Activated gamma-delta T cell (primary cell): ENCODE data around the gene VEGFC.

Experiments used
- DNase-seq: peaks from one replicate; lab custom pipeline; 2025; lab: John Stamatoyannopoulos, UW

VEGFC gene

DNA sequence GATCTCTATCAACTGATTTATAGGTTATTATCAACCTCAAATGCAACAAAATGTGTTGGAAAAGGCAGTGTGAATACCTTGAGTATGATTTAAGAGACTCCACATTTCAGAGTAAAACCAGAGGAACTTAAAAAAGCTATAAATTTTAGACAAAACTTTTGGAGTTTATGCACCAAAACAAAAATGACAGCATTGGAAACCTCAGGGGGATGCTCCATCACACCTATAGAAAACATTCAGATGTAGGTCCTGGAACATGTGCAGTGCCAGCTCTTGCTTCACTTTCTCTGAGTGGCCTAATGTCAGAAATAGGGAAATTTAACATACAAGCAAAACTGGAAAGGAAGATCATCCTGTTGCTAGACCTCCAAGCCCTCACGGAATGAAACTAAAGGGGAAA, 5.8 kb upstream of the VEGFC start:
- DNase-seq, result no peak

DNA sequence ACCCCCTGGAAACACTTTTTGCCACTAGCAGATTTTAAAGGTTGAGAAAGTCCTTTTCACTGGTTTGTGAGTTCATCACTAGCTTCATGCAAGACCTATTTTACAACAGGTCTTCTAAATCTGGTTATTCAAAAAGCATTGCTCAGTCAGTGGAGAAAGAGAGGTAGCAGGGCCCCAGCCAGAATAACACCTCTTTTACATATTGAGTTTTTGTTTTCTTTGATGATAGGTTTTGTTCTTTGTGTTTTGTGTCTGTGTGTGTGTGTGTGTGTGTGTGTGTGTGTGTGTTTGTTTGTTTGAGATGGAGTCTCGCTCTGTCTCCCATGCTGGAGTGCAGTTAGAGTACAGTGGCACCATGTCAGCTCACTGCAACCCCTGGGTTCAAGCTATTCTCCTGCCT, 2.7 kb upstream of the VEGFC start:
- no peak for DNase-seq

DNA sequence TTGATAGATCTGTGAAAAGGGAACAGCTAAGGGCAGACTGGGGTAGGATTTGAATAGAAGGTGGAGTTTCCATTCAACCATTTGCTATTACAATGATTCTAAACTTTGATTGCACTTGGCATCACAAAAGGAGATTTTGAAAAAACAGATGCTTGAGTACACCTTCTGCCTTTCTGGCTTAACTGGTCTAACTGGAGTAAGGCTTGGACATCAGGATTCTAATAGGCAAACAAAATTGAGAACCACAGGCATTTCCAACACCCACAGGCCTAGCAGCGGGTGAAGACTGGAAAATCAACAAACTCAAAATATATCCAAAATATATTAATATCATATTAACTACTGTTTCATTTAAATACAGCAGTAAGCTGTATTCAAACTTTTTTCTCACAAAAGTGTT, 1.9 kb upstream of the VEGFC start:
- no peak for DNase-seq

DNA sequence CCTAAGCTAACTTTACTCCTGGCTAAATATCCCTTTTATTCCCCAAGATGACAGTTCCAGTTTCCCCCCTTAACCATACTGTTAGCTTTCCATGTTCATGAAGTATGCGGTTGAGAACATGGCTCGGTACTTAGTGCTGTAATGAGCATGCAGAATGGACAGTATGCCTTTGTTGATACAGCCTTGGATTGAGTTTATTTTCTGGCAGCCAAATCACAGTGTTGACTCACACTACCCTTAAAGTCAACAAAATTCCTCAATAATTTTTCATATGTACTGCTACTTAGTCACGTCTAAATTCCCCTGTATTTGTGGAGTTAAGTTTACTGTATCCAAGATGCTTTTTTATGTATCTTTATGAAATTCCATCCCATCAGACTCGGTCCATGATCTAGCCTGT, 1.4 kb upstream of the VEGFC start:
- no peak for DNase-seq

DNA sequence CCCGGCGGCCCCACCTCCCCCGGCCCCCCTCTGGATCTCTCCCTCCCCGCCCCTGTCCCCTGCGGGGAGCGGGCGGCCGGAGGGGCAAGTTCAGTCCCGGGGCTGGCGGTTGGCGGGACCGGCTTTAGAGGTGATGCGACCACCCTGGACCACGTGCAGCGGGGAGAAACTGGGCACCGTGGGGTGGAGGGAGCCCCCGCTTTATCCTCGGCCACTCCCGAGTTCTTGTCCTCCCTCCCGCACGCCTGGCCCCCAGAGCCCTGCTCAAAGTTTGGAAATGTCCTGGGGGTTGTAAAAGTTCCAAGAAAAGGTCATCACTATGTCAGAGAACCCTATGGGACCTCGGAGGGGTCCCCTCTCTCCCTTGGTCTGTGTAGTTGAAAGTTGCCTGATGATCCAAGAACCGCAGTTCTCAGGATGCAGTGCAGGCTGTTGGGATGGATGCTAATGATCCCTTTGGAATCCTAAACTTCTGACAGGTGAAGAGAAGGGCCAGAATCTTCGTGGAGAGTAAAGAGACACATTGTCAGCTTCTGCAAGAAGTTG, 411 bp upstream of the VEGFC start:
- peak; percentile 1 for DNase-seq

DNA sequence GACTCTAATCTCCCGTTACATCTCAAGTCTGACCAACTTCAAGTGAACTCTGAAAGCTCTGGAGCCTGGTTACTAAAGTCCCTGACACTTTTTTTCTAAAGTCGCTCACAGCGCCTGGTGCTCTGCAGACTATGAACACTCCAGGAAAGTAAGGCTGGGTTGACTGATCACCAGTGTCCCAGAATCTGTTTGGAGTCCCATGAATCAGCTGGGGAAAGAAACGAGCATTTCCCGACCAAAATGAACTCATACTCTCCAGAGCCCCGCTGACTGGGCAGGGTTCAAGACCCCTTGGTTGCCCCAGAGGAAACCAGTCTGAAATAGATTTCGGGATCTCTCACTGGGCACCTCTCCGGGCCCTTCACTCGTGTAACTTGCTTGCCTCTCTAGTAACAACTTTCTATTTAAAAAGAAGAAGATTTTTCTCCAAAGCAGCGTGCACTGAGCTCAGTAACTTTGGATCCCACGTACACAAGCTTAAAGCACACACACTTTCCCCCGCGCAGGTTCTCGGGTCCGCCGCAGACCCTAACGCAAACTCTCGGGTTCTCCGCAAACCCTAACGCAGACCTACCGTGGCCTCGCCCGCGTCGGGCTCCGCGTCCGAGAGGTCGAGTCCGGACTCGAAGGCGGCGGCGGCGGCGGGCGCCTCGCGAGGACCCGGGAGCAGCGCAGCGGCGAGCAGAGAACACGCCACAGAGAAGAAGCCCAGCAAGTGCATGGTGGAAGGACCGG, 964 bp downstream of the VEGFC start:
- no peak for DNase-seq

DNA sequence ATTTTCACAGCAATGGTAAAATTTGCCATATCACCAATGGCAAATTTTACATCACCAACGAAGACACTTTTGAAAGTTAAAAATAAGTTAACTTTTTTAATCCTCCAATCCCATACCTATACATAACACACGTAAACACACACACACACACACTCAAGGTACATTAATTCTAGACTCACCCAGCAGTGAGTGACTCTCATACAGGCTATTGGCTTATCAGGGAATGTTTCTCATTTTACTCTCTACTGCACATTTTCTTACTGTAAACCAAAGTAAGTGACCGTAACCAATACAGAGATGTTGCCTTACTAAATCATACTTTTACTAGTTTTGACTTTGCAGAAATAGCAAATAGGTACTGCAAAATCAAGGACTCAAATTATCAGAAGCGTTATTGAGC, 2.3 kb downstream of the VEGFC start:
- DNase-seq, result no peak

DNA sequence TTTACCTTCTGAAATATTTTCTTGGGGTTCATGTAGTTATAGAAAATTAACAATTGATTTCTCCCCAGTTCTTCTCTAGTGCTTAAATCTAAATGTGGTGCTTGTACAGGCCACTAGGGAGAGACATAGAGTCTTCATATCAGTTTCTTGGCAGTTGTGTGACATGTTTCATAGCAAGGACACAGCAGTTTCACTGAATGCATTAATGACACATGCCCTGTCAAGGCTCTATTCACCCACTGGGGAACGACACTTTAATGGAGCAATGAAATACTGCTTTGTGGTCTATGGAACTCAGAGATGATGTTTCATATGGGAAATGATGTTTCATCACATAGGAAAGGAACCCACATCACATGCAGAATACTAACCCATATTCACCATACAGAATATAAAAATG, 2.8 kb downstream of the VEGFC start:
- no peak for DNase-seq

DNA sequence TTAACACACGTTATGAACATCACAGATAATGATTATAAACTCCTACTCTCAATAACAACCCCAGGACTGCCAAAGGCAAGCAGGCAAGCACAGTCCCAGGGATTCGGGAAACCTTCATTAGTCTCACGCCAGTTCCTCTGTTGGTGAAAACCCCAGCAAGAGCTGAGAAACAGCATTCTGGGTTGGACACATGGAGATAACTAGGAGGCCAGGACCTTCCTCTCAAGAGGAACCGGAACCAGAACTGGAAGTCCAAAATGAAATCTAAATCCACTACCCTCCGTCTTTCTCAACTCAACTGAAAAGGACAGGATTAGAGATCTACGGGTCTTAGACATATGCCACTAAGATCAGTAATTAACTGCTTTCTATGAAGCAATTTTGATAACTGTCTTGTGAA, 3.8 kb downstream of the VEGFC start:
- no peak for DNase-seq

DNA sequence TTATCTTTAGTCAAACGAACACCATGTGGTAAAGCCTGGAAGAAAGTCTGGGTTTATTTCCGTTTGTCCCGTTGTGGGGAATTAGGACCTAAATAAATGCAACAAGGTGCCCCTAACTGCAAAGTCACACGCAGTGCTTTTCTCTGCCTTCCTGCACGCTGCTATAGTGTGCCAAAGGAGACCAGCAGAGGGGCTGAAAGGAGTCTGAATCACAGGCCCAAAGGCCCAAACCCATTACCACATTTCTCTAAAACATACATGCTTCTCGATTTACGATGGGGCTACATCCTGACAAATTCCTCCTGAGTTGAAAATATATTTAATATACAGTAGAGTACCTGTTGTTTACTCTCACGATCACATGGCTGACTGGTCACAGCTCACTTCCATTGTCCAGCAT, 4.5 kb downstream of the VEGFC start:
- no peak for DNase-seq

DNA sequence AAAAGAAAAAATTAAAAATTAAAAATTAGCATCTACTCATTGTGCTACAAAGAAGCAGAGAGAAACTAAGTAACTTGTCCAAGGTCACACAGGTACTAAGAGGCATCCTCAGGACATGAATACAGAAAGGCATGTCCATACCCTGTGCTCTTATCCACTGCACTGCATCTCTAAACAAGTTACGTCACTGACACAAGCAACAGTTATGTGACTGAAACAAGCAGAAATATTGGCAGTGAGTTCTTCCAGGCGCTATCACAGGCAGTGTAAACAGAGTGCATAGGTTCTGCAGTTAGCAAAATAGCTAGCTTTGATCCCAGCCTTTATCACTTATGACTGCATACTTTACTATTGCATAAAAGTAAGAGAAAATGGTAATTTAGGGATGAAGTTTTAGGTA, 7.9 kb downstream of the VEGFC start:
- DNase-seq, result no peak

DNA sequence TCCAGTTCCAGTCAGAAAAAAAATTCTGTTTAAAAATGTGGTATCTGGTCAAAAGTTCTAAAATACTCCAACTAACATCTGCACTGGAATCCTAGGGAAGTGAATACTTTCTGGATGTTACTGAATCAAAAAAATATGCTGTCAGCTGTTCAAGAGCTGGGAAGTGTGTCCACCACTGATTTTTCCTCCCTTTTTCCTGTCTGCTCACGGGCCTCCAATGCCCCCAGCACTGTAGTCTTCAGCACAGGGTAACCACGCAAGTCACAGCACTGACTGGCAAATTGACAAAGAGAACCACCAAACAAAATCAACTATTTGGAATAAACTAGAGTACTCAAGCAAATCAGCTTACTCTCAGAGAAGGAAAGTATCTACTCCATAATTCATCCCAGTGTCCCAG, 9.9 kb downstream of the VEGFC start:
- DNase-seq, result no peak

DNA sequence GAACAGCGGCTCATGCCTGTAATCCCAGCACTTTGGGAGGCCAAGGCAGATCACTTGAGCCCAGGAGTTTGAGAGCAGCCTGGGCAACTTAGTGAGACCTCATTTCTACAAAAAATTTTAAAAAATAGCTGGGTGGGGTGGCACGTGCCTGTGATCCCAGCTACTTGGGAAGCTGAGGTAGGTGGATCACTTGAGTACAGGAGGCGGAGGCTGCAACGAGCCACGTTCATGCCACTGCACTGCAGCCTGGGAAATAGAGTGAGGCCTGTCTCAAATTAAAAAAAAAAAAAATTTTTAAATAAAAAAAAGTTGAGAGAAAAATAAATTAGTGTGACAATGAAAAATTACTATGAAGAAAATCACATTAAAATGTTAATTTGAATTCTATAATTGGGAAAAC, 10.5 kb downstream of the VEGFC start:
- no peak for DNase-seq

DNA sequence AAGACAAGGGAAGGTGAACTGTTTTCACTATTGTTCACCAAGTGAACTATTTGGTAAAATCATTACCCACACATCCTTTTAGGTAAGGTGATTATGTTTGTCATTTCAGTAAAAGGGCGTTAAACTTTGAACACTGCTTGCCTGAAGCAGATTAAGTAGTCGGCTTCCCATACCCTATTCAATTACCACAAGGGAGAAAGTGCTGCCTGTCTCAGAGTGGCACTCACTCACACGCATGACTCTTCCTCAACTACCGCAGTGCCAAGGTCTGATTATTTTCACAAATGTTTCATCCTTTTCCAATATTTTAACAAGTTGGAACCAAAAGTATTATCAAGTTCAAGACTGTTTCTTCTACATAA, 11.0 kb downstream of the VEGFC start:
- no peak for DNase-seq

DNA sequence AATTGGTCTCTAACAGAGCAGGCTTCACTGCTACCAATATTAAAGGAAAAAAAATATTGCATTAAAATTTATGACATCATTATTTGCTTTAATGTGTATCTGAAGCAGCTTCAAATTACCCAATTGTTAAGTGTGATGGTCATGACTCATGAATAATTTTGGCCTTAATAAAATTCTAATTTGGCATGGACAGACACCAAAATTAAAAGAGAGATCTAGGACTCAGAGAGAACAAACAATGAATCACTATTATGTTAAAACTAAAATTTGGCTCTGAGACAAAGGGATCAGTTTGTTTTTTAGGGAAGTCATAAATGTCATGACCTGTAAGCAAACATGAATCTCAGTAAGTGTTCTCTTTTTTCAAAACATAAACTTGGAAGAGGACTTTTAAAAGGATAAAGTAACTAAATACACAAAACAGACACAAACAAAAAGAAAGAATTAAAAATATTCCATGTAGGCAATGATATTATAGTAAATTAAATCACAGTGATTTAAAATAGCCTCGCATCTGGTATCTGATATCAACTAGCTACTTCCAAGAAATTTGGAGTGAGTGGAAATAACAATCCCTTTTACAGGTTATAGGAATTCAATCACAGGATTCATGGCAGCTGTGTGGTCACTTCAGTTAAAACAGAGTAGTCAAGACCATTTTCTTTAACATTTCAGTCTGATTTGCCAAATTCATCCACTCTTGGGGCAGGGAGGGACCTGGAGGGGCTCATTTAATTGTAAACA, 11.6 kb downstream of the VEGFC start:
- DNase-seq, result no peak

DNA sequence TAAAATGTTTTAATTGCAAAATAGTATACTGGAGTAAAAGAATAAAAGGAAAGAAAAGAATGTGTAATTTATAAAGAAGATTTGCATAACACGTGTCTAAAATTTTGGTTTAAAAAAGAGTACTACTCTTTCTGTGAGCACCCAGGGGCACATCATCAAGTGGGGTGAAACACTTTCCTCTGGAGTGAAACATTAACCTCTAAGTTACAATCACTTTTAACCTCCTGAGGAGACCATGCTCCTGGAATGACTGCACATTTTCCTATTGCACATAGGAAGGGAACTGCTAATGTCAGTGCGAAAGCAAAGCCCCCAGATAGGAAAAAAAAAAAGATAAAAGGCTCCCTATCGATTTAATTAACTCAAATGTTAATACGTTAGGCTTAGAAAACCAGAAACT, 13.3 kb downstream of the VEGFC start:
- DNase-seq, result no peak

DNA sequence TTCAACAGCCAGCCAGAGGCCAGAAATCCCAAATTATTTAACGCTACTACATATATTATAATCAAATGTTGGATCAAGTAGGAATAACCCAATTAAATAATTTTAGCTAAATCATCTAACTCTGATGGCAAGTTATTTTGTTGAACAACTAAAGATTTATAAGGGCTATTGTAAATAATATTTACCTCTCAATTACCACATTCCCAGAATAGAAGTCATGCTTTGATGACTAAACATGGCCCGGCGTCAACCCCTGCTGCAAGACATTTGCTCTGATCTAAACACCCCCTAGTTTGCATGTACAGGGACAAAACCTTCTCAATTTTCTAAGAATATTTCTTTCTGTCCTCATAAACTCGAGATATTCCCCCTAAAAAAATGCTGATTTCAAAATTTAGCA, 14.2 kb downstream of the VEGFC start:
- DNase-seq, result no peak

DNA sequence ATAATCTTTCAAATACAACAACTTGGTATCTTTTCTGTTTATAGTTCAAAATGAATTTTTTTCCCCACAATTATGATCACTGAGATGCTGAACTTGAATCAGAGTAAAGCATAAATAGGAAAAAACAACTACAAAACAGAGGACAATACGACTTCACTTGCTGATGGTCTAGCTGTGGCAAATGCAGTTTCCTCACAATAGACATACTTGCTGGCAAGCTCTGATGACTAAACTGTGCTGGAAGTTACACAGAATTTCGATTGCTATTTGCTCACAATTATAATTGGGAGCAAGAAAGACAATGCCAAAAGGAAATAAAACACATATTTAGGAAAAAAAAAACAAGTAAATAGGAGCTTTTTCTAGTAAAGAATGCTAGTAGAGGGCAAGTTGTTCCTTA, 14.7 kb downstream of the VEGFC start:
- DNase-seq, result no peak

DNA sequence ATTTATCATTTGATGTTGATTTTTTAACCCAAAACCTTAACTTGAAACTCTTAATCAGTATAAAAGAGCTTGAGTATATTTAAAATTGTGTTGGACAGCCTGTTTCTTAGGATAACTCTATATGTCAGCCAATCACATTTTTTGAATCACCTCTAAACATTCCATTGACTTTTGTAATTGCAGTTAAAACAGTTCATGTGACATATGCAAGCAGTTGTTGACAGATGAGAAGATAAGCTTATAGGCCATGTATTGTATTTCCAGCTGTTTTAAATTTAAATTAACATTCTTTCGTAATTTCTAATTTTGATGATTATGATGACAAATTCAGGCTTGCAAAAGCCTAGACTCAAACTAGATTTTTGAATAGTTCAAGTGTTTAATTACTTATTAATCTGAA, 17.4 kb downstream of the VEGFC start:
- no peak for DNase-seq

DNA sequence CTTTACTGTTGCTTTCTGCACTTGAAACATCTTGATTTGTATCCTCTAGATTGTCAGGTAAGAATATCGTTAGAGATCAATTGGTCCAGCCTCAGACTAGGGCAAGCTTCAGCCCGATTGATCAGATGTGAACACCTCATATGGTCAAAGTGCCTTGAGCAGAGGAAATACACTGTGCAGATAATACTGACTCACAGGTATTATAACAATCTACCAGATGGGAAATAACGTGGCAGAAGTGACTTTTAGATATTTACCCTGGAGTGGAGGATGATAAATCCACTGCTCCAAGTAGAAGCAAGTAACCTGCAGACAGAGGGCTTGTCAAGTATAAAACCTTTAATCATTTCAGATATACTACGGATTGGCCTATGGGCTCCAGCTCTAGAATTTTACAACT, 17.9 kb downstream of the VEGFC start:
- no peak for DNase-seq

DNA sequence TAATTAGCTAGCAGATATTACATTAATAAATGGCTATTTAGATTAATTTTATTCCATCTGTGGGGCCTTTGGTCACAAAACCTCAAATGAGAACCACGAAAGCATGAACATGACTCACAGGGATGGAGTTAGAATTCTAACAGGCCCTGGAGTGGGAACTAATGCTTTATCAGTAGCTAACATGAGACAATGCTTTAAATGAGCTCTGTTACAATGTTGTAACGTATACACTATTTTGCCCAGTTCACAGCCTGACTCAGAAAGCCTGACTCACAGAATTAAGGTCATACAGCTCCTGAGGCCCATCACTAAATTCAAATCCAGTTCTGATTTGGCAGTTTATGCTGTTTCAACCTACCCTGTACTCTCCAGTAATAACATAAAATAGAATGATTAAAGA, 23.2 kb downstream of the VEGFC start:
- DNase-seq, result no peak

DNA sequence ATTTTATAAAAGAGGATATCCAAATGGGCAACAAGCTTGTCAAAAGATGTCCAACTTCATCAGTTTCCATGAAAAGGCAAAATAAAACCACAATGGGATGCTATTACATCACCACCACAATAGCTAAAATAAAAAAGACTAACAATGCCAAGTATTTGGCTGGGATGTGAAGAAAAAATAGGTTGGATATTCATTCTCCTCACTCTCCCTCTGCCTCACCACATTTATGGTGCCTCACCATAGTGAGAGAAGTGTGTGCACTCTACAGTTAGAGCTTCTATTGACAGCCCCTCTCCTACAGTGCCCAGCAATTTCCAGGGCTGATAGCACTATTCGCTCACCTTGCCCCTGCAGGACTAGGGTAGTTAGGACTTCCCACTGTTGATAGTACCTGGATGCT, 25.5 kb downstream of the VEGFC start:
- DNase-seq, result no peak

DNA sequence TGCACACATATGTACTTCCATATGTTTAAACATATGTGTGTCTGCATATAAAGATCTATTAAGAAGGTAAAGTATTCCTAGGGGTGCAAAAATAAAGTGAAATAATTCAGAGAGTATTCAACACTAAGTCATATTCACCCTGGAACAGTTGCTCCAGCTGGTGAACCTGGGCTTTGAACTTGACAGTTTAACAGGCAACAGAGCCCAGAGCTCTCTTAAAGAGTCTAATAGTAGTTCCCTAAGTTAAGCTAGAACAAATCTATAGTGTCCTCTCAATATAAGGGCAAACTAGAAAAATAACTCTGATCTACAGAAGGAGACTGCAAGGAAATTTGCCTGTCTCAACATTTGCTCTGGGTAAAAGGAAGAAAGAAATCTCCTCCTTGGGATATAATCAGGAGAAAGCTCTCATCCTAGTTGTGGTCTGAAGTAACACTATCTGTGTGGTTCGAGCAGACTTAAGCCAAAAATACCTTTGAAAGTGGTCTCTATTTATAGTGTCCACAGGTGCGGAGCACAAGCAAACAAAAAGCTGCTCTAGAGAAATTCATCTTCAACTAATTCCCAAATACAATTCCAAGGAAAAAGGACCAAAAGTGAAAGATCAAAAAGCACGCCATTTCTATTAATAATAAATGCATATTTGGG, 29.9 kb downstream of the VEGFC start:
- no peak for DNase-seq
